H1 (cell line): ENCODE data around the gene GUCY1A2. TPM values are rescaled to one million over a fixed set of nuclear protein-coding genes. Genes with fewer than 3 reads are reported as not detected.

Experiments used
- BCL11A ChIP-seq, 2 experiments: IDR thresholded peaks; one replicate each; pipeline ENCODE4 v1.6.1; 2011; ENCODE audit warnings: low read depth in 2 of 2, low read length in 2 of 2, mild to moderate bottlenecking in 2 of 2
- CHD7 ChIP-seq: fragments of 300-600 bp; sonication (generic); IDR thresholded peaks from 2 replicates; pipeline ENCODE4 v1.7.1; 2012; ENCODE audit warnings: low read length, moderate library complexity, mild to moderate bottlenecking, inconsistent platforms; ENCODE audit not compliant: insufficient replicate concordance
- CTBP2 ChIP-seq: IDR thresholded peaks from 2 replicates; pipeline ENCODE4 v1.7.0; 2011; ENCODE audit warnings: borderline replicate concordance, mild to moderate bottlenecking, moderate library complexity, mixed read lengths, low read length; ENCODE audit not compliant: insufficient read depth, insufficient read length
- EZH2 ChIP-seq: fragments of 200-600 bp; sonication (generic); IDR thresholded peaks from 2 replicates; pipeline ENCODE4 v1.7.1; 2012; ENCODE audit warnings: low read depth, mild to moderate bottlenecking, moderate library complexity, low read length, inconsistent platforms; ENCODE audit not compliant: severe bottlenecking
- GTF2F1 ChIP-seq: IDR thresholded peaks from 2 replicates; pipeline ENCODE4 v1.6.1; 2012; ENCODE audit warnings: low read depth, low read length, improper control_type of control experiment, borderline replicate concordance
- POU5F1 ChIP-seq: IDR thresholded peaks from 2 replicates; pipeline ENCODE4 v1.6.1; 2011; ENCODE audit warnings: low read depth, mild to moderate bottlenecking, low read length, moderate library complexity
- YY1 ChIP-seq: IDR thresholded peaks from 2 replicates; pipeline ENCODE4 v1.6.1; 2011; ENCODE audit warnings: low read depth, mild to moderate bottlenecking, low read length
- polyA plus RNA-seq, 7 experiments: library from polyadenylated mRNA; depleted of rRNA in 3 of 7; stranded (reverse) in 5 of 7; unstranded in 2 of 7; fragments of >200 nt in 5 of 7; fragments of 200-250 nt in 2 of 7; gene quantifications; 1 replicate in 5 of 7; 2 replicates in 1 of 7; 4 replicates in 1 of 7; pipeline versions ENCODE4 v1.2.1 to v1.2.3, GENCODE V29; 2011 to 2013; ENCODE audit warnings: missing spikeins in 2 of 7, mixed read lengths in 2 of 7
- total RNA-seq: library from RNA; stranded (reverse); fragmentation: NEBNext Ultra II Directional; extraction: Animal tissue kit (Norgen Biotek cat#: 25700); gene quantifications from 2 replicates; pipeline ENCODE4 v1.2.1, GENCODE V29; 2021

GUCY1A2 gene
- total and polyA plus RNA-seq, 2 of the 8 experiments (the other 6 are each of a cell fraction or from before 2014, with no cell fraction given): 0.11 to 1.9 TPM

DNA sequence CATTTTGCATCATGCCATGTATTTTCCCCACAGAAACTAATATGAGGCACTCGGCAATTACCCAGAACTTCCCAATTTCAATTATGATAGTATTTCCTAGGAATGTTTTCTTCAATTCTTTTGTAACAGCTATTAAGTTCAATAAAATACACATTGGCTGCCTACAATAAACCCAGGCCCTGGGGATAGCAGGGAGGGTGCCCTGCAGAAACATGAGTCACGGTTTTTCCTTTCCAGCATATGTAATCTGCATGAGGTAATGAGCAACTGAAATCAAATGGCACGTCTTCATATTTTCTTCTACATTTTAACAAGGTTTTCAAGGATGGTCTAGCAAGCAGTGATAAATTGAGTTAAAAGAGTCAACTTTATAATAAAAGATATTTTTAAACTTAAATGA is 32.0 kb downstream of the GUCY1A2 start (continued):
- TF ChIP-seq CHD7 (no peak), EZH2 (no peak), BCL11A (IDR thresholded peaks at IDR 0.05; ENCODE audit: low read depth in 2 of 2, low read length in 2 of 2) (no peak), YY1 (no peak), GTF2F1 (no peak), POU5F1 (no peak), CTBP2 (no peak)
- TF ChIP-seq, all 59 proteins: peak for 0
